Gastroesophageal sphincter (tissue), 4 donors: ENCODE results near the gene LITAFD. TPM values are rescaled to one million over a fixed set of nuclear protein-coding genes. Genes with fewer than 3 reads are reported as not detected.

Experiments used
- ATAC-seq: fragments of 150-250 bp; one replicate; pipeline ENCODE4 v1.9.1; 2016; ENCODE audit warnings: mild to moderate bottlenecking, moderate library complexity
- H3K27ac ChIP-seq, 4 donors: fragments of 200-600 bp; sonication (generic) in 3 of 4; 1 replicate in 3 of 4; 2 replicates in 1 of 4; pipeline ENCODE4 v1.5.1; 2016 to 2019
- H3K27me3 ChIP-seq: fragments of 200-600 bp; sonication (generic); one replicate; pipeline ENCODE4 v1.5.1; 2019
- H3K36me3 ChIP-seq, 2 donors: fragments of 200-600 bp; sonication (generic); one replicate each; pipeline ENCODE4 v1.5.1; 2019; ENCODE audit warnings: control low read depth in 1 of 2
- H3K4me1 ChIP-seq, 3 donors: fragments of 200-600 bp; sonication (generic); 1 replicate in 2 of 3; 2 replicates in 1 of 3; pipeline ENCODE4 v1.5.1; 2016 to 2019; ENCODE audit warnings: control low read depth in 2 of 3
- H3K4me3 ChIP-seq, 2 donors: fragments of 200-600 bp; sonication (generic); one replicate each; pipeline ENCODE4 v1.5.1; 2019; ENCODE audit warnings: mild to moderate bottlenecking in 1 of 2, moderate library complexity in 1 of 2
- H3K9me3 ChIP-seq, 3 donors: fragments of 200-600 bp; sonication (generic); one replicate each; pipeline ENCODE4 v1.5.1; 2017 to 2019; ENCODE audit warnings: control low read depth in 2 of 3
- EP300 ChIP-seq: sonication (generic); formaldehyde crosslinking; IDR thresholded peaks from one replicate; pipeline ENCODE4 v1.6.1; 2017; ENCODE audit warnings: antibody characterized with exemption, mild to moderate bottlenecking
- POLR2A ChIP-seq, 2 donors: fragments of 450-650 bp; IDR thresholded peaks; one replicate each; pipeline ENCODE4 v1.6.1; 2017; ENCODE audit warnings: antibody characterized with exemption in 2 of 2, mild to moderate bottlenecking in 2 of 2, moderate library complexity in 1 of 2
- POLR2AphosphoS5 ChIP-seq: sonication (generic); formaldehyde crosslinking; IDR thresholded peaks from one replicate; pipeline ENCODE4 v1.6.1; 2017; ENCODE audit warnings: antibody characterized with exemption
- WGBS, 2 donors: methylation state at CpG; one replicate each; pipeline ENCODE4 v1.1.5; 2018; ENCODE audit warnings: low coverage in 1 of 2; 5-methylcytosine and 5-hydroxymethylcytosine counted together
- total RNA-seq, 4 donors: library from RNA; depleted of rRNA; stranded (reverse); fragments of >200 nt; gene quantifications; one replicate each; pipeline ENCODE4 v1.1.0, GENCODE V29; 2016
- TF ChIP-seq, protein P1 (sequence below), 4 experiments: fragments of 200-600 bp in 2 of 4; fragments of 450-650 bp in 2 of 4; sonication (generic) in 1 of 4; IDR thresholded peaks; one replicate each; pipeline ENCODE4 v1.5.1; 2017 to 2019; ENCODE audit warnings: antibody characterized with exemption in 4 of 4, mild to moderate bottlenecking in 2 of 4, moderate library complexity in 2 of 4

LITAFD gene
- total RNA-seq, 4 donors from 2014 or later = not detected

DNA sequence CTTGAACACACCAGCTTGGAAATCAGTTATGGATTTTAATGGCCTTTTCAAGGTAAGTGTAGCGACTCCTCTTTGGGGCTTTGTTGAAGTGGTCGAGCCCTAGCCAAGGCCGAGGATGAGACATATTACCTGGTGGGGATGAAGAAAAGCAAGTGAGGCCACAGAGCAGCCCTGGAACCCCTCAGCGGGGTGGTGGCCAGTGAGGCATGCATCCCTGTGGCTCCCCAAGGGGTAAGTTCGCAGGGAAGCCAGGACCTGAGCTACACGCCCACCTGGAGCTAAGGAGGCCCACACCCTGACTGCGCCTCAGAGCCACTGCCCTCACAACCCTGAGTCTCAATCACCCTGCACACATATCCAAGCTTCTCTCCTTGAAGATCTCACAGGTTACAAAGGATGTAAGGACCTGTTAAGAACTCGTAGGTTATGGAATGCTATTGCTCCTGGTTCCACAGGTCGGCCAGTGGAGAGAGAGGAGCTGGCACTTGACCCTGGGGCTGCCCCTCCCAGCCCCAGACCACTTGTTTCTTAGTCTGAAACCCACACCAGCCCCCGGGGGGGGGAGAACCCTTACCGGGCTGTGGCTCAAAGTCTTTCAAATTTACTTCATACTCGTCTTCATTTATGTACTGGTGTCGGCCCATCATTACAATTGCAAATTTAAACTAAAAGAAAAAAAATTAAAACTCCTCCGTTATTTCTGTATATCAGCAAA lies 12.0 kb downstream of the LITAFD start:
- WGBS, 2 donors = 78 to 85% methylated on average over 8 to 9 of the region's 14 CpGs
- H3K36me3 ChIP-seq = peaks cover 0 to 100% of the 10 kb centered on the region in 2 donors
- no peak for ATAC-seq
- no peaks in the 10 kb centered on the region for H3K9me3 ChIP-seq
- no peaks in the 10 kb centered on the region for H3K4me1 ChIP-seq
- no peaks in the 10 kb centered on the region for H3K27me3 ChIP-seq
- no peak overlapping the region for H3K27ac ChIP-seq
- TF ChIP-seq POLR2A (IDR thresholded peaks at IDR 0.05) (peak in 1 of 2 donors; percentile 5), EP300 (no peak)
- H3K4me3 ChIP-seq = no peak overlapping the region

DNA sequence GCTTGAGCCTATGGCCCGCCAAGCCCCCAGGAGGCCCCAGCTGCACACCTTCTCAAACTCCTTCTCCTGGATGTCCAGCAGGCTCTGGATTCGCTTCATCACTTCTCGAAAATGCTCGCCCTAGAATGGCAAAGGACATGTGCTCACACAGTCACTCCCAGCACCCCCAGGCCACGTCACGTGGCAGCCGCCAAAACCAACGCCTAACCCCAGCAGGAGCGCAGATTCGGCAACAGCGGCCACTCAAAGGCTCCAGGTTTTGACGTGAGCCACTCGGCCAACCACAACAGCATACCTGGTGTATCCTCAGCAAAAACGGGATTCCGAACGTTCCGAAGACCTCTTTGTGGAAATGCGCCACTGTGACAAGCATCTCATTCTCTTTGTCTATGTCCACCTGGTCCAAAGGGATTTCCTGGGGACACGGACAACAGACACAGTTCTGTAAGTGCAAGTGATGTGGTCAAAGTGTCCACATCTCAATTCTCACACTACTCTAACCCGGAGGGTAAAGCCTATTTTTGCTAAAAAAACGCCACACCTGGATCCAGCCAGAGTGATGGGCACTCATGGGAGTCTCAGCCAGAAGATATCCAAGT lies 12.7 kb downstream of the LITAFD start:
- Histone ChIP-seq H3K4me1 (no peaks in the 10 kb centered on the region), H3K36me3 (peaks cover 0 to 100% of the 10 kb centered on the region in 2 donors), H3K4me3 (no peak overlapping the region), H3K9me3 (no peaks in the 10 kb centered on the region), H3K27me3 (no peaks in the 10 kb centered on the region), H3K27ac (no peak overlapping the region)
- 90 to 97% methylated on average over 11 to 13 of the region's 21 CpGs for WGBS, 2 donors
- no peak for ATAC-seq
- TF ChIP-seq POLR2A (IDR thresholded peaks at IDR 0.05) = no peak
- TF ChIP-seq, protein P1, sequence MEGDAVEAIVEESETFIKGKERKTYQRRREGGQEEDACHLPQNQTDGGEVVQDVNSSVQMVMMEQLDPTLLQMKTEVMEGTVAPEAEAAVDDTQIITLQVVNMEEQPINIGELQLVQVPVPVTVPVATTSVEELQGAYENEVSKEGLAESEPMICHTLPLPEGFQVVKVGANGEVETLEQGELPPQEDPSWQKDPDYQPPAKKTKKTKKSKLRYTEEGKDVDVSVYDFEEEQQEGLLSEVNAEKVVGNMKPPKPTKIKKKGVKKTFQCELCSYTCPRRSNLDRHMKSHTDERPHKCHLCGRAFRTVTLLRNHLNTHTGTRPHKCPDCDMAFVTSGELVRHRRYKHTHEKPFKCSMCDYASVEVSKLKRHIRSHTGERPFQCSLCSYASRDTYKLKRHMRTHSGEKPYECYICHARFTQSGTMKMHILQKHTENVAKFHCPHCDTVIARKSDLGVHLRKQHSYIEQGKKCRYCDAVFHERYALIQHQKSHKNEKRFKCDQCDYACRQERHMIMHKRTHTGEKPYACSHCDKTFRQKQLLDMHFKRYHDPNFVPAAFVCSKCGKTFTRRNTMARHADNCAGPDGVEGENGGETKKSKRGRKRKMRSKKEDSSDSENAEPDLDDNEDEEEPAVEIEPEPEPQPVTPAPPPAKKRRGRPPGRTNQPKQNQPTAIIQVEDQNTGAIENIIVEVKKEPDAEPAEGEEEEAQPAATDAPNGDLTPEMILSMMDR (IDR thresholded peaks at IDR 0.05) = no peak
- TF ChIP-seq POLR2AphosphoS5 = no peak
- TF ChIP-seq EP300 = no peak

DNA sequence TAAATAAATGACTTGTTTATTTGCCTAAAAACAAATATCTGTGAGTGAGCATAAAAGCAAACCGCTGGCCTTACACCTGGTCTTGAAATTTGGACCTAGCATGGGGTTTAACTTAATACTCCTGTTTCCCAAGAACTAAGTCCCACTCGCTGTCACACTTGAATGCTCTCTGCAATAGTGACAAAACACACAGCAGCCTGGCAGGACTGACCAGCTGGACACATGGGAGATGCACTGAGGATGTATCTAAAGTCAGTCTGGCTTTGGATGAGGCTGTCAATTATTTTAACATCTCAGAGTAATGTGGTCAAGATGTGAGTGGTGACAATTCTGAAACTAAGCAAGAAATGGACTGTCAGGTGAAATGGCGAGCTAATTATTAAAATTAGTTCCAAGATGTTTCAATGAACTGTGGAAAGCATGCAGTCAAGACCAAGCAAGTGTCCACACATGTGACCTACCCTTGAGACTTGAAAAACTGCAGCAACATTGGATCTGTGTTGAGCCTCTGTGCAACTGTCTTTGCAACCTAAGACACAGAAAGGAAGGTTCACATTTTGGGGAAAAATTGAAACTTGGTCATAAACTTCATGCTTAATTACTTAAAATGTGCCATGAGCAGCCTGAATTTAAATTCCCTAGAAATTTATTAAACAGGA lies 16.6 kb downstream of the LITAFD start:
- ATAC-seq = no peak
- Histone ChIP-seq H3K9me3 (no peaks in the 10 kb centered on the region), H3K4me1 (no peaks in the 10 kb centered on the region), H3K4me3 (no peak overlapping the region), H3K27me3 (no peaks in the 10 kb centered on the region), H3K27ac (no peak overlapping the region), H3K36me3 (peaks cover 6 to 100% of the 10 kb centered on the region in 2 donors)
- TF ChIP-seq POLR2A (IDR thresholded peaks at IDR 0.05) (no peak), POLR2AphosphoS5 (no peak), EP300 (no peak)
- TF ChIP-seq, protein P1 (IDR thresholded peaks at IDR 0.05) = no peak
- 90 to 97% methylated on average over 2 to 3 of the region's 3 CpGs for WGBS, 2 donors

DNA sequence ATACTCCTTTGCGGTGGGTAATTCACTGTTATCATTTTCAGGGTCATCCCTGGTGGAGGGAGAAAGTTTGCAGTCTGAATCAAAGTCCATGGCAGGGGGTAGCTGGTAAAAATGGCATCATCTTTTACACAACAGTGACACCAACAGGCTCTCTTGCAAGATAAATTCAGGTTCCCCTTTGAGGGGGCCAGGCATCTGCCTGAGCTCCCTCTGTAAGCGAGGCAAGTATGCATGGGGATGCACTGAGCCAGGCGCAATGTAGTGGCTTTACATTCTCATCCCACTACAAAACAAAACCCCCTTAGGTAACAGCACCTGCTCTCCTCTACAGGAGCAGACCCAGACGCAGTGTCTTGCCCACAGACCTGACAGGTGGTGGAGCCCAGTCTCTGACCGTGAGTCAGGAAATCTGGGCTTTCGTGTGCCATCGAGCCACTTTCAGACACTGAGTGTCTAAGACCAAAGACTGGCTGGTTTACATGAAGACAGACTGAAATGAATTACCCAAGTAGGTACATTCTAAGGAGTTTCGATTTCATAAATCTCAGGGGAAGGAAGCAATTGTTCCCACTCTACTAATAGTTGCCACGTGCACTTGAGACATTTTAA lies 17.7 kb downstream of the LITAFD start:
- Histone ChIP-seq H3K27me3 (no peaks in the 10 kb centered on the region), H3K27ac (no peak overlapping the region), H3K36me3 (peaks cover 6 to 100% of the 10 kb centered on the region in 2 donors), H3K4me3 (no peak overlapping the region), H3K9me3 (no peaks in the 10 kb centered on the region), H3K4me1 (no peaks in the 10 kb centered on the region)
- WGBS, 2 donors = 85 to 89% methylated on average over 5 to 7 of the region's 9 CpGs
- TF ChIP-seq EP300 (no peak), POLR2AphosphoS5 (no peak), POLR2A (IDR thresholded peaks at IDR 0.05) (no peak)
- TF ChIP-seq, protein P1 (IDR thresholded peaks at IDR 0.05) = no peak
- no peak for ATAC-seq

DNA sequence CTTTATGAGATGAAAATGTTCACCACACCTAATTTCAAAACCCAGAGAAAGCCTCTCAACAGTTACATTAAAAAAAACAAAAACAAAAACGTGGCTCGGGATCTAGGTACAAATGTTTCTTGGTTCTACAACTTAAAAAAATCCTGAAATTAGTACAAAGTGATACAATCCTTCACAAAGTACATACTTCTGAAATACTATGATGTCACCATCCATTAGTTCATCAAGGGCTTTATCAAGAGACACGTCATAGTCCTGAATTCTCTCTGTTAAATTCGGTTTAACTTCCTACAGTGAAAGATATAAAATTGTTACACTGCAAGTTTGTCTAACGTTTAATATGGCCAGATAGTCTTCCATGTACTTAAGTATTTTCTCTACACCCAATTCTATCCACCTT lies 18.2 kb downstream of the LITAFD start:
- 68 to 76% methylated on average over 5 of the region's 5 CpGs for WGBS, 2 donors
- no peak for ATAC-seq
- H3K27ac ChIP-seq = no peak overlapping the region
- TF ChIP-seq POLR2AphosphoS5 (no peak), EP300 (no peak), POLR2A (IDR thresholded peaks at IDR 0.05) (no peak)
- TF ChIP-seq, protein P1 (IDR thresholded peaks at IDR 0.05) = no peak
- no peak overlapping the region for H3K4me3 ChIP-seq
- H3K4me1 ChIP-seq = no peaks in the 10 kb centered on the region
- H3K27me3 ChIP-seq = no peaks in the 10 kb centered on the region
- no peaks in the 10 kb centered on the region for H3K9me3 ChIP-seq
- H3K36me3 ChIP-seq = peaks cover 6 to 100% of the 10 kb centered on the region in 2 donors
